Right forelimb (tissue), 1 donor: ENCODE measurements around the gene DCDC2C.

Source experiments
- DNase-seq: peaks from one replicate; pipeline ENCODE4 v3.0.0-alpha.2; 2018

DCDC2C gene

DNA sequence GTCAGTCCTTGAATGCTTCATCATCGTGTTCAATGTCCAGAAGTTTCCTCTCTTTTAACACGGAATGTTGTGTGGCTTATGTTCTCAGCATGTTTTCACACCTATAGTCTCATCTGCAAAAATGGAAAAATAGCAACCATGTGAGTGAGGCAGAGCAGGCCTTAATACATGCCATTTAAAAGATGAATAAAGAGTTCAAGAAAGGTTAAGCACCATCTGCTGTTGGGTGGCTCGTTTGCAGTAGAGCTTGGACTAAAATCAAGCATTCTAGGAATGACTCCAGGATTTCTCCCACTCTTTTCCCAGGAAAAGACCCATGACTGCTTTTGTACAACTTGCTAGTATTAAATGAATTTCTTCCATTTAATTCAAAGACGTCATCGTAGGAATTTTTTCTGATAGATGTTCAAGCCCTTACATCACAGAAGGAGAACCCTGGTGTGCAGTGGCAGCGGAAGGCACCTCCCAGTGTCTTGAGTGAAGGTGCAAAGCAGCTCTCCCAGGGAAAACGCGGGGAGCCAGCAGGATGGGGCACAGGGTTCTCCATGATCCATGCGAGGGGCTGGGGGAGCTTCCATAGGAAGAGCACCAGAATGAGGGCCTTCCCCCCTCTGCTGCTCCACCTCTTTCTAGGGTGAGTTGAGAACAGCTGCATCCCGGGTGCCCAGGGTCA lies 9.6 kb downstream of the DCDC2C start:
- DNase-seq = no peak

- DNase-seq = no peak
Measured at GRCh38 chr2:3718679-3719078, 15.3 kb downstream of the DCDC2C start.

- DNase-seq = no peak
Measured at GRCh38 chr2:3725002-3725401, 21.6 kb downstream of the DCDC2C start.

GRCh38 chr2:3725458-3726250 lies 22.3 kb downstream of the DCDC2C start:
- DNase-seq = no peak

DNA sequence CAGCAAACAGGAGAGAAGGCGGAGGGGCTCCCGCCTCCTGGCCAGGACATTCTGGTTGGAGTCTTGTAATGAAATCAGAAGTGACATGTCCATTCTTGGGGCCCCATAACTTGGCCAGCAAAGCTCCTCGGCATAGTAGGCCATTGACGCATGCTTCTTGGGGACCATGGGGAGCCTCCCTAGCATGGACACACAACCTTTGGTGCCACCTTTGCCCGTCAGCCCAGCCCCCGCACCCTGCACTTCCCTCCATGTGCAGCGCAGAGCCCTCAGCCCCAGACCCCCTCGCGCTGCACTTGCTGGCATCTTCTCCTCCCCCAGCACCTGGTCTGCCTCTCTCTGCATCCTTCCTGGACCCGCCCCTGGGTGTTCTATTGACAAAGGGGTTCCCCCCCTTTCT lies 23.1 kb downstream of the DCDC2C start:
- DNase-seq = no peak

GRCh38 chr2:3727397-3728045 lies 24.1 kb downstream of the DCDC2C start:
- no peak for DNase-seq

GRCh38 chr2:3728104-3729054 lies 25.0 kb downstream of the DCDC2C start:
- peak; percentile 69 for DNase-seq

- DNase-seq = no peak
Measured at GRCh38 chr2:3729055-3729448, 25.7 kb downstream of the DCDC2C start.

DNA sequence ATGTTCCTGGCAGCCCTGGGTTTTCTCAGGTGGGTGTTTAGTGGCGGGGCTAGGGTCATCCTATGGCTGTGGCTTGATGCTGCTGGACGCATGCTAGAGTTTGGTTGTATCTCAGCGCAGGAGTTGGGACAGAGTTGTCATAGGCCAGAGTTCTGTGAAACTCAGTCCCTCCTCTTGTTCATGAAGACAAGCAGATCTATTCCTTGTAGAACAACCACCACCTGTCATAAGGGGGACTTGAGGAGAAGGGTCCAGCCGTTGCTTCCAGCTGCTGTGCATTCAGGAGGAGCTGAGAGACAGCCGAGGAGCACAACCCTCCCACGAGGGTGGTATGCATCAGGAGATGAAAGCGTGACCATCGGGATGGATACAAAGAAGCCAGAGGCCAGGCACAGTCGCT lies 26.4 kb downstream of the DCDC2C start:
- DNase-seq = no peak

DNA sequence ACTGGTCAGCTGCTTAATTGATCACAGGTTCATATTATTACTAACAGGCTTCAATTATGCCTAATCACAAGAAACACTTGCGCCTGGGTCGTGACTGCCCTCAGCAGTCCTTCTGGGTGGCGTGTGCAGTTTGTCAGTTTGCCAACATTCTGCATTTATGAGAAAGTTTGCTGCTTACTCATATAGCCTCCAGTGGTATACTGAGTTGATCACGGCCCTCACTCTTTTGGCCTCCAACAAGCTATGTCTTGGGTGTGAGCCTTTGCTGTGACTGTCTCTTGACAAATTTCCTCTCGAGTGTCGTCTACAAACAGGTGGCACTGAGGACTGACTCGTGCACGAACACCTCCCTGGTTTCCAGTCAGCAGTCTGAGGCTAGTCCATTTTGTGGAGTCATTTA lies 27.3 kb downstream of the DCDC2C start:
- no peak for DNase-seq

DNA sequence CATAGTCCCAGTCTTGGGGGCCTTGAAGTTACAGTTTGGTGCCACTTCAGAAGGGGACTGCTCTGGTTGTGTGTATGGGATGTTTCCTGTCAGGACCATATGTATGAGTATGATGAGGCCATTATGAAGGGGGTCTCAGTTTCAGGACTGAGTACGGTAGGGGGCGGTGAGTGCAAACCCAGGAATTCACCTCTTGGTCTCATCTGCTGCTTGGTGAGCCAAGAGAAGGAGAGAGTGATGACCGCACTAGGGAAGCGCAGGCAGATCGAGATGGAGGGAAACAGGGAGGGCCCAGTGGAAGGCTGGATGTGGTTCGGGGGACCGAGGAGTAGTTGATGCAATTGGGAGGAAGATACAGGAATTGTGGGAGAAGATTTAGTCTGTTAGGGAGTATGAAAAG lies 28.5 kb downstream of the DCDC2C start:
- no peak for DNase-seq

DNA sequence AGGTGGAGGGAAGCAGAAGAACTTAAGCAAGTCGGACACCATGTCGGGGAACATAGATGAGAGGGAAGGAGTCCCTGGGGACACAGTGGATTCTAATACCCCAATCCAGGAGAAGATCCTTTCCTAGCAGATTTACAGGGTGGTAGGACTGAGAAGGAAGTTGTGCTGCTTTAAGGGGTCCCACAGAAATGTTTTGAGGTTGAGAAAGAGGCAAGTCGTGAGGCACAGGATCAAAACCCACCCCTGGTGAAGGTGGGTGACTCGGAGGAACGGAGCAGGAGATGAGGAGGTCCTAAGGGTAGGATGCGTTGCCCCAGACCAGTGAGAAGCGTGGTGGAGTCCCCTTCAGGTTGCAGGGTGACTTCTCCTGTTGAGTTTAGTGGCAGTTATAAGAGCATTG lies 32.7 kb downstream of the DCDC2C start:
- no peak for DNase-seq

GRCh38 chr2:3737128-3737527 lies 33.8 kb downstream of the DCDC2C start:
- DNase-seq = no peak

DNA sequence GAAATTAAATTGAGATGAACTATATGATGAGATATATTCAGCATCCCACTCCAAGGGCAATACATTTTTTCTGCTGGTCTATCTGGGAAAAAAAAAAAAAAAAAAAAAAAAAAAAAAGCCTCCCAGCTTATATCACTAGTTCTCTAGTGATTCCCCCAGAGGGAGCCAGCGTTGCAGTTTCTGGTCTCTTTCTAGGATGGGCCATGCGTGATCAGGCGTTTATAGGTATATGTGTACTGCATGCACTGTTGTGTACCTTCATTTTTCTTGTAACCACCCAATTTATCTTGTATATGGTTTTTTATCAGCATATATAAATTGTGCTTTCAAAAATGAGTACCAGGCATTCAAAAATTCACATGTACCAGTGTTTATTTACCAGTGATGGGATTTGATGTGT lies 35.1 kb downstream of the DCDC2C start:
- no peak for DNase-seq

GRCh38 chr2:3739313-3739712 lies 35.9 kb downstream of the DCDC2C start:
- DNase-seq = no peak

GRCh38 chr2:3741396-3741795 lies 38.0 kb downstream of the DCDC2C start:
- no peak for DNase-seq

DNA sequence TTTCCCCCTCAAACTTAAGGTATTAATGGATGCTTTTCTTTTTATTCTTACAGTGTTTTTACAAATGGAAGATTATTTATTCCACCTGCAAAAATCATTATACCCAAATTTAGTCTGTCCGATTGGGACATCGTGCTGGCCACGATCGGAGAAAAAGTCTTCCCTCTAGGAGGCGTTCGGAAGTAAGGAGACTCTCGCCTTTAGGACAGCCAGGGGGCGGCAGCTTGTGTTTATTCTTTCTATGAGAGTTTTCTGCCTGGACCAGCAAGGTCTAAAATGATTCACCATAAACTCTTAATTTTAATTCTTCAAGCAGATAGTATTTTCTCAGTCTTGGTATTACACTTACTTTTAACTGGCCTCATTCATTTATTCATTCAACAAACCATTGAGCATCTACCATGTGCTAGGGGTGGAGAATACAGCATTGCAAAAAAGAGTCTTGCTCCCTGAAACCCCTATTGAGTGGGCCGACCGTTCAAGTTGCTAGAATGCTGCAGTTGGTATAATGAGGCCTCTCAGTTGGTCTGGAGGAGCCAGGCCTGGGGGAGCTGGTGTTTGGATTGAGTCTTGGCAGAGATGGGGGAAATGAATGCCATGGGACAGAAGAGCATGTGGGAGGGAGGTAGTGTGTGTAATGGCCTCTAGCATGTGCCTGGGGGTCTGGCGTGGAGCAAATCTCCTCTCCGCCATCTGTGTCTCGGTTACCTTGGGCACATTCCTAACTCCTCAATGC lies 38.7 kb downstream of the DCDC2C start:
- no peak for DNase-seq

GRCh38 chr2:3742743-3743508 lies 39.6 kb downstream of the DCDC2C start:
- DNase-seq = peak; percentile 16

DNA sequence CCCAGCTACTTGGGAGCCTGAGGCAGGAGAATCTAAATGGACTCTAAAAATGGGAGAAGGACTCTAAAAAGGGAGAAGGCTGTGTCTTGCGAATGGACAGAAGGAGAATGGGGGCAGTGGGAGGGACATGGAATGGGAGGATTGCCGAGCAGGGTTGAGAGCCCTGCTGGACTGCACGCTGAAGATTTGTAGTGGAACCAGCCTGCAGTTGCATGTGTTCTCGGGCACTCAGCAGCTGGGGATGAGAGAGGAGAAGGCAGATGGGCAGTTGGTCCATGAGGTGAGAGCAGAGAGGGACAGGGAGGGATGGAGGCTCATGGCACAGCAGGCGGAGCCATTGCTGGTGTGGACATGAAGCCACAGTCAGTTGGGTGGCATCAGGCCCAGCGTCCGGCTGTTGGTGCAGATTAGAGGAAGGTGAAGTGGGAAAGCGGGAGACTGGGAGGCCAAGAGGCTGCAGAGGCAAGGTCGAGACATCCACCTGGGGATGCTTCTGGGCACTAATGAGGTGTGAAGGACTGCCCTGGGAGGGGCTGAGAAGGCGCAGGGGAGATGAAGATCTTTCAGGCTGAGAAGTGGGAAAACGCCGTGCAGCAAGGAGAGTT lies 40.7 kb downstream of the DCDC2C start:
- peak; percentile 4 for DNase-seq

GRCh38 chr2:3745920-3746319 lies 42.5 kb downstream of the DCDC2C start:
- no peak for DNase-seq
